ENCODE measurements around the gene CLK1. TPM values are rescaled to one million over a fixed set of nuclear protein-coding genes. Genes with fewer than 3 reads are reported as not detected.

CLK1 gene
- total and polyA plus RNA-seq, 2 of the 13 experiments (the other 11 are each of a cell fraction or from before 2014, with no cell fraction given): 66.6 to 101 TPM

DNA sequence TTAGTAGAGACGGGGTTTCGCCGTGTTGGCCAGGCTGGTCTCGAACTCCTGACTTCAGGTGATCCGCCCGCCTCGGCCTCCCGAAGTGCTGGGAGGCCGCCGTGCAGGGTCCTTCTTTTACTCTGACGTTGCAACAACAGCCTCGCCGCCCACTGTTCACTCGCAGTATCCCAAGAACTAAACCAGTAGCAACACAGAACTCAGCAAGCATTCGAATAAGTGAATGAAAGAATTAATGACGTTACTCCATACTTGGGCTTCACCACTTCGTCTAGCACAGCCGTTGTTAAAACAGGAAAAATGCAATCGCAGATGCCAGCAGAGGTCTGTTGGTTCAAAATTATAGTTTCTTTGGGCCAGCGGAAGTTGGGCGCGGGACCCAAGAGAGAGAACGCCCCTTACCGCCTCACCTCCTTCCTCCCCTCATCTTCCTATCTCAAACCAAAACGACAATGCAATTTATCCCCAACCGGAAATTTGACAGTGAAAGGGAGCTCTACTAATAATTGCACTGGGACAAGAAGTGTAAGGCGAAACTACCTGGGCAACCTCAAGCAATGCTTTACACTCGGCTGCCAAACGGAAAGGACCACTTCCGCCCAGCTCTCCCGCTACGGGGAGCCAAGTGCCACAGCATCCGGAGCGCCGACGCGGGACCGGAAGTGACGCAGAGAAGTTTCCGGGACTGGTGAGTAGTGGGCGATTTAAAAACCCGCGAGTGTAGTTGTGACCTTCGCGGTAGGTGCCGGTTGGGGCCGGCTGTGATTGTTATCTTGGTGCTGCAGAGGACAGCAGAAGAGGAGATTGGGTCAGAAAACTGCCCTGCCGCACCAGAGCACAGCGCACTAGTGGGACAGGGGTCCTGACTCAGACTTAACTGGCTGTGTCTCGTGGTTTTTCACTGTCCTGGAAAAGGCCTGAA is 24.5 kb upstream of the CLK1 start, which contains the start of the genes NIF3L1 and PPIL3 (continued):
- TF ChIP-seq IRF2 (CRISPR knock-in tag; IDR thresholded peaks at IDR 0.05) (peak; percentile 92), TBP (CRISPR knock-in tag; IDR thresholded peaks at IDR 0.05) (no peak), ZNF484 (CRISPR knock-in tag; IDR thresholded peaks at IDR 0.05; ENCODE audit: borderline replicate concordance, low read depth) (no peak), YEATS2 (CRISPR knock-in tag; IDR thresholded peaks at IDR 0.05; ENCODE audit: borderline replicate concordance) (peak; percentile 91), RNF2 (conservative IDR thresholded peaks at IDR 0.05; ENCODE audit: low read depth) (0 out of 2 replicates have a peak, but pooled peaks have one; percentile 56), ZNF232 (CRISPR knock-in tag; IDR thresholded peaks at IDR 0.05; ENCODE audit: borderline replicate concordance) (peak; percentile 57; the same call in 1 of the 2 replicates), ZNF605 (CRISPR knock-in tag; IDR thresholded peaks at IDR 0.05) (peak; percentile 99), AGO1 (IDR thresholded peaks at IDR 0.05; ENCODE audit: low read depth, low read length, poor library complexity, severe bottlenecking) (no peak), ZNF761 (CRISPR knock-in tag; conservative IDR thresholded peaks at IDR 0.05) (peak; percentile 89), ZNF407 (CRISPR knock-in tag; IDR thresholded peaks at IDR 0.05; ENCODE audit: not compliant biosample characterization) (no peak)
- TF ChIP-seq, protein P1, sequence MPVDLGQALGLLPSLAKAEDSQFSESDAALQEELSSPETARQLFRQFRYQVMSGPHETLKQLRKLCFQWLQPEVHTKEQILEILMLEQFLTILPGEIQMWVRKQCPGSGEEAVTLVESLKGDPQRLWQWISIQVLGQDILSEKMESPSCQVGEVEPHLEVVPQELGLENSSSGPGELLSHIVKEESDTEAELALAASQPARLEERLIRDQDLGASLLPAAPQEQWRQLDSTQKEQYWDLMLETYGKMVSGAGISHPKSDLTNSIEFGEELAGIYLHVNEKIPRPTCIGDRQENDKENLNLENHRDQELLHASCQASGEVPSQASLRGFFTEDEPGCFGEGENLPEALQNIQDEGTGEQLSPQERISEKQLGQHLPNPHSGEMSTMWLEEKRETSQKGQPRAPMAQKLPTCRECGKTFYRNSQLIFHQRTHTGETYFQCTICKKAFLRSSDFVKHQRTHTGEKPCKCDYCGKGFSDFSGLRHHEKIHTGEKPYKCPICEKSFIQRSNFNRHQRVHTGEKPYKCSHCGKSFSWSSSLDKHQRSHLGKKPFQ (CRISPR knock-in tag; IDR thresholded peaks at IDR 0.05; ENCODE audit: insufficient replicate concordance): no peak
- TF ChIP-seq, protein P2, sequence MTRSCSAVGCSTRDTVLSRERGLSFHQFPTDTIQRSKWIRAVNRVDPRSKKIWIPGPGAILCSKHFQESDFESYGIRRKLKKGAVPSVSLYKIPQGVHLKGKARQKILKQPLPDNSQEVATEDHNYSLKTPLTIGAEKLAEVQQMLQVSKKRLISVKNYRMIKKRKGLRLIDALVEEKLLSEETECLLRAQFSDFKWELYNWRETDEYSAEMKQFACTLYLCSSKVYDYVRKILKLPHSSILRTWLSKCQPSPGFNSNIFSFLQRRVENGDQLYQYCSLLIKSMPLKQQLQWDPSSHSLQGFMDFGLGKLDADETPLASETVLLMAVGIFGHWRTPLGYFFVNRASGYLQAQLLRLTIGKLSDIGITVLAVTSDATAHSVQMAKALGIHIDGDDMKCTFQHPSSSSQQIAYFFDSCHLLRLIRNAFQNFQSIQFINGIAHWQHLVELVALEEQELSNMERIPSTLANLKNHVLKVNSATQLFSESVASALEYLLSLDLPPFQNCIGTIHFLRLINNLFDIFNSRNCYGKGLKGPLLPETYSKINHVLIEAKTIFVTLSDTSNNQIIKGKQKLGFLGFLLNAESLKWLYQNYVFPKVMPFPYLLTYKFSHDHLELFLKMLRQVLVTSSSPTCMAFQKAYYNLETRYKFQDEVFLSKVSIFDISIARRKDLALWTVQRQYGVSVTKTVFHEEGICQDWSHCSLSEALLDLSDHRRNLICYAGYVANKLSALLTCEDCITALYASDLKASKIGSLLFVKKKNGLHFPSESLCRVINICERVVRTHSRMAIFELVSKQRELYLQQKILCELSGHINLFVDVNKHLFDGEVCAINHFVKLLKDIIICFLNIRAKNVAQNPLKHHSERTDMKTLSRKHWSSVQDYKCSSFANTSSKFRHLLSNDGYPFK (CRISPR knock-in tag; IDR thresholded peaks at IDR 0.05; ENCODE audit: borderline replicate concordance): peak; percentile 96
- TF ChIP-seq, protein P3, sequence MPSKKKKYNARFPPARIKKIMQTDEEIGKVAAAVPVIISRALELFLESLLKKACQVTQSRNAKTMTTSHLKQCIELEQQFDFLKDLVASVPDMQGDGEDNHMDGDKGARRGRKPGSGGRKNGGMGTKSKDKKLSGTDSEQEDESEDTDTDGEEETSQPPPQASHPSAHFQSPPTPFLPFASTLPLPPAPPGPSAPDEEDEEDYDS (CRISPR knock-in tag; IDR thresholded peaks at IDR 0.05): peak; percentile 50; the same call in 1 of the 2 replicates
